ENCODE results near the gene ZNF580.

ZNF580 gene

GRCh38 chr19:55669418-55670279 is 28.8 kb downstream of the ZNF580 start:
- no peaks in the 10 kb centered on the region for H3K9me3 ChIP-seq (ENCODE audit: control insufficient read depth, low read length)
- DNase-seq (ENCODE audit: low read depth) = no peak
- H3K9ac ChIP-seq (ENCODE audit: low read length) = no peak overlapping the region
- H3K36me3 ChIP-seq (ENCODE audit: control insufficient read depth, insufficient read depth, low read length, severe bottlenecking) = peaks cover 69% of the 10 kb centered on the region
- no peaks in the 10 kb centered on the region for H3K27me3 ChIP-seq (replicated peaks; ENCODE audit: control insufficient read depth, insufficient read depth, low read length)
- peaks cover 7% of the 10 kb centered on the region for H3K4me1 ChIP-seq (ENCODE audit: control insufficient read depth, insufficient read depth, low read length)
- H3K4me3 ChIP-seq (ENCODE audit: low read length) = no peak overlapping the region

DNA sequence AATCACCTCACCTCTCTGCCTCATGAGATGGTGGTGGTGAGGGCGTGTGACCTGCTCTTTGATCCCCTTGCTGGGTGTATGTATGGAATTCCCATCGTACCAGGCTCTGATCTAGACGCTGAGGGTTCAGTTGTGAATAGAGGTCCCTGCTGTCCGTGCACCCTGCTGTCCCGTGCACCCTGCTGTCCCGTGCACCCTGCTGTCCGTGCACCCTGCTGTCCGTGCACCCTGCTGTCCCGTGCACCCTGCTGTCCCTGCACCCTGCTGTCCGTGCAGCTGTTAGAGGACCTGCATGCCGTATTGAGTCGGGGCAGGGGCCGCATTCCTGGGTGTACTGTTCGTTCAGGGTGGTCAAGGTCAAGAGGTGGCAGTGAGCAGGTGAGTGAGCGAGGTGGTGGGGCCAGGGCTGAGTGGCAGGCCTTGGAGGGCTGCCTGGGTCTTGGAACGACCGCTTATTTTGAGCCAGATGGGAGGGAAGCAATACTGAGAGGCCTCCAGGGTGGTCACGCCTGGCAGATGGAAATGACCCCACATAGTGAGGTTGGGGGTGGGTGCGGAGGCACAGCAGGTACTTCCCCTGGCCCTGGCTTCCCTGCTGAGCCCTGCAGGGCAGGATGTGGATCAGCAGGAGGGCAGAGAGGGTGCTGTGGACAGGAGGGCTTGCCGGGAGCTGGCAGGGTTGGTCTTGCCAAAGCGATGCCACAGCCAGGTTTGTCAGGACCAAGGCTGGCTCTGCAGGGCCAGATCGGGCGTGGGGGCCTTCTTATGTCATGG is 29.7 kb downstream of the ZNF580 start:
- peaks cover 62% of the 10 kb centered on the region for H3K36me3 ChIP-seq (ENCODE audit: control insufficient read depth, insufficient read depth, low read length, severe bottlenecking)
- H3K4me3 ChIP-seq (ENCODE audit: low read length) = no peak overlapping the region
- H3K27me3 ChIP-seq (replicated peaks; ENCODE audit: control insufficient read depth, insufficient read depth, low read length) = no peaks in the 10 kb centered on the region
- no peak for DNase-seq (ENCODE audit: low read depth)
- H3K9ac ChIP-seq (ENCODE audit: low read length) = no peak overlapping the region
- H3K4me1 ChIP-seq (ENCODE audit: control insufficient read depth, insufficient read depth, low read length) = peaks cover 7% of the 10 kb centered on the region
- H3K9me3 ChIP-seq (ENCODE audit: control insufficient read depth, low read length) = no peaks in the 10 kb centered on the region

GRCh38 chr19:55671054-55671378 is 30.2 kb downstream of the ZNF580 start:
- no peak overlapping the region for H3K9ac ChIP-seq (ENCODE audit: low read length)
- H3K36me3 ChIP-seq (ENCODE audit: control insufficient read depth, insufficient read depth, low read length, severe bottlenecking) = peaks cover 56% of the 10 kb centered on the region
- peaks cover 11% of the 10 kb centered on the region for H3K4me1 ChIP-seq (ENCODE audit: control insufficient read depth, insufficient read depth, low read length)
- H3K27me3 ChIP-seq (replicated peaks; ENCODE audit: control insufficient read depth, insufficient read depth, low read length) = no peaks in the 10 kb centered on the region
- H3K4me3 ChIP-seq (ENCODE audit: low read length) = no peak overlapping the region
- H3K9me3 ChIP-seq (ENCODE audit: control insufficient read depth, low read length) = no peaks in the 10 kb centered on the region
- DNase-seq (ENCODE audit: low read depth) = no peak

DNA sequence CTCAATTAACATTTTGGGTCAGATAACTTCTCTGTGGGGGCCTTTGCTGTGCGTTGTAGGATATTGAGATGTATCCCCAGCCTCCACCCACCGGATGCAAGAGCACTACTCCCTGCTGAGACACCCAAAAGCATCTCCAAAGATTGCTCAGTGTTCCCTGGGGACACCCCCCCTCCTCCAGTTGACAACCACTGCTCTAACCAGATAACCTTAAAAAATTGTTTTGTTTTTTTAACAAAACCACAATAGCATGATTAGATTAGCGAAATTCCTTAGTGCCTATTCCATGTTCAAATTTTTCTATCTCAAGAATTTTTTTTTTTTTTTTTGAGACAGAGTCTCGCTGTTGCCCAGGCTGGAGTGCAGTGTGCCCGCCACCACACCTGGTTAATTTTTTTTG is 31.6 kb downstream of the ZNF580 start:
- H3K9ac ChIP-seq (ENCODE audit: low read length) = peak overlapping the region; percentile 42
- peaks cover 42% of the 10 kb centered on the region for H3K36me3 ChIP-seq (ENCODE audit: control insufficient read depth, insufficient read depth, low read length, severe bottlenecking)
- no peak overlapping the region for H3K4me3 ChIP-seq (ENCODE audit: low read length)
- H3K27me3 ChIP-seq (replicated peaks; ENCODE audit: control insufficient read depth, insufficient read depth, low read length) = no peaks in the 10 kb centered on the region
- H3K4me1 ChIP-seq (ENCODE audit: control insufficient read depth, insufficient read depth, low read length) = peaks cover 25% of the 10 kb centered on the region
- no peaks in the 10 kb centered on the region for H3K9me3 ChIP-seq (ENCODE audit: control insufficient read depth, low read length)
- DNase-seq (ENCODE audit: low read depth) = no peak

GRCh38 chr19:55673465-55673864 is 32.7 kb downstream of the ZNF580 start:
- H3K9ac ChIP-seq (ENCODE audit: low read length) = no peak overlapping the region
- no peaks in the 10 kb centered on the region for H3K9me3 ChIP-seq (ENCODE audit: control insufficient read depth, low read length)
- peaks cover 32% of the 10 kb centered on the region for H3K4me1 ChIP-seq (ENCODE audit: control insufficient read depth, insufficient read depth, low read length)
- peaks cover 36% of the 10 kb centered on the region for H3K36me3 ChIP-seq (ENCODE audit: control insufficient read depth, insufficient read depth, low read length, severe bottlenecking)
- no peak for DNase-seq (ENCODE audit: low read depth)
- no peak overlapping the region for H3K4me3 ChIP-seq (ENCODE audit: low read length)
- no peaks in the 10 kb centered on the region for H3K27me3 ChIP-seq (replicated peaks; ENCODE audit: control insufficient read depth, insufficient read depth, low read length)

DNA sequence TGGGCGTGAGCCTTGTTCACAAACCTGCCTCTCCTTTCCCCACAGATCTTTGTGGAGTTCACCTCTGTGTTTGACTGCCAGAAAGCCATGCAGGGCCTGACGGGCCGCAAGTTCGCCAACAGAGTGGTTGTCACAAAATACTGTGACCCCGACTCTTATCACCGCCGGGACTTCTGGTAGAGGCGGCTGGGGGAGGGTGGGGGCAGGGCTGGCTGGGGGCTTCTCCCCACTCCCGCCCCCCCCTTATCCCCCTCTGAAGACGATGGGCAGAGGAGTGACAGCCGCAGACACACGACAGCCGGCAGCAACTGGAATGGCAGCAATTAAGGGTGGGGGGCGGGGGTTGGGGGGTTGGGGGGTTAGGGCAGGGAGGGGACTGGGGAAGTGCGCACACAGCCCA is 33.1 kb downstream of the ZNF580 start:
- H3K4me1 ChIP-seq (ENCODE audit: control insufficient read depth, insufficient read depth, low read length) = peaks cover 32% of the 10 kb centered on the region
- no peak for DNase-seq (ENCODE audit: low read depth)
- H3K9me3 ChIP-seq (ENCODE audit: control insufficient read depth, low read length) = no peaks in the 10 kb centered on the region
- peaks cover 36% of the 10 kb centered on the region for H3K36me3 ChIP-seq (ENCODE audit: control insufficient read depth, insufficient read depth, low read length, severe bottlenecking)
- no peak overlapping the region for H3K4me3 ChIP-seq (ENCODE audit: low read length)
- no peak overlapping the region for H3K9ac ChIP-seq (ENCODE audit: low read length)
- no peaks in the 10 kb centered on the region for H3K27me3 ChIP-seq (replicated peaks; ENCODE audit: control insufficient read depth, insufficient read depth, low read length)

- no peaks in the 10 kb centered on the region for H3K27me3 ChIP-seq (replicated peaks; ENCODE audit: control insufficient read depth, insufficient read depth, low read length)
- H3K4me1 ChIP-seq (ENCODE audit: control insufficient read depth, insufficient read depth, low read length) = peaks cover 32% of the 10 kb centered on the region
- DNase-seq (ENCODE audit: low read depth) = no peak
- no peaks in the 10 kb centered on the region for H3K9me3 ChIP-seq (ENCODE audit: control insufficient read depth, low read length)
- peak overlapping the region; percentile 99 for H3K4me3 ChIP-seq (ENCODE audit: low read length)
- peak overlapping the region; percentile 99 for H3K9ac ChIP-seq (ENCODE audit: low read length)
- H3K36me3 ChIP-seq (ENCODE audit: control insufficient read depth, insufficient read depth, low read length, severe bottlenecking) = peaks cover 36% of the 10 kb centered on the region
Observed at GRCh38 chr19:55674459-55674840, 33.6 kb downstream of the ZNF580 start.

DNA sequence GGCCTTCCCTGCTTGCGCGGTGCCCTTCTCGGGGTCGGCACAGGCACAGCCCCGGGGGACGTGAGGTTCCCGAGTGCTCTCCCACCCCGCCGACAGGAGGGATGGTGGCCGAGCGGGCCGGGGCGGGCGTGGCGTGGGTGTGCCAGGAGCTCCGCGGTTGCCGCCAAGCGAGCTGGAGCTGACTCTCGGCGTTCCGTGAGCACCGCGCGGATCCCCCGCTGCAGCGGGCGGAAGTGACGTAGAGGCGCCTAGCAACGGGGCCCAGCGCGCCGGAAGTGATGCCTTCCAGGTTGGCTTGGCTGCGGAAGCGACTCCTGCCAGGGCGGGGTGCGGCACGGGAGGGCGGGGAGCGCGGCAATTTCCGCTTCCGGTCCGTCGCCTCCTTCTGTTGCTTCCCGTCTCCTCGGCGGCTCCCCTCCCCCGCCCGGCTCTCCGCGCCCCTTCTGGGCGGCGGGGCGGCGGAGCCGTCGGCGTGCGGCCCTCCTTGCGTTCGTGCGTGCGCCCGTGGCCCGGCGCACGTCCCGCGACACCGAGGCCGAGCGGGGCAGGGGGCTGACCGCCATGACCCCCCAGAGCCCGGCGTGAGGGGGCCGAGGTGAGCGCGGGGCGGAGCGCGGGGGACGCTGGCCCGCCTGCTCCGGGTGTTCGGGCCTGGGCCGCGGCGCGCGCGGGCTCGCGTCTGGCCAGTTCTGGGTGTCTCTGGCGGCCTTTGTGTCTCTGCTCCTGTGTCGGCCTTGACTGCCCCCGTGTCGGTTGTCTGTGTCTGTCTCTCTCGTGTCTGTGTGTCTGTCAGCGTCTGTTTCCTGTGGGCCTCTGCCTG is 34.2 kb downstream of the ZNF580 start, which contains the start of gene EPN1:
Gene EPN1 (plus strand): TSS at position 386 of the 820 bp plus-strand sequence. CDS start 3,402 bp downstream, outside the sequence.
- no peaks in the 10 kb centered on the region for H3K27me3 ChIP-seq (replicated peaks; ENCODE audit: control insufficient read depth, insufficient read depth, low read length)
- no peaks in the 10 kb centered on the region for H3K9me3 ChIP-seq (ENCODE audit: control insufficient read depth, low read length)
- peaks cover 34% of the 10 kb centered on the region for H3K4me1 ChIP-seq (ENCODE audit: control insufficient read depth, insufficient read depth, low read length)
- peak within 1 kb of the TSS; percentile 99 for H3K4me3 ChIP-seq (ENCODE audit: low read length)
- H3K36me3 ChIP-seq (ENCODE audit: control insufficient read depth, insufficient read depth, low read length, severe bottlenecking) = peaks cover 33% of the 10 kb centered on the region
- peak; percentile 99 for DNase-seq (ENCODE audit: low read depth)
- H3K9ac ChIP-seq (ENCODE audit: low read length) = peak within 1 kb of the TSS; percentile 99

DNA sequence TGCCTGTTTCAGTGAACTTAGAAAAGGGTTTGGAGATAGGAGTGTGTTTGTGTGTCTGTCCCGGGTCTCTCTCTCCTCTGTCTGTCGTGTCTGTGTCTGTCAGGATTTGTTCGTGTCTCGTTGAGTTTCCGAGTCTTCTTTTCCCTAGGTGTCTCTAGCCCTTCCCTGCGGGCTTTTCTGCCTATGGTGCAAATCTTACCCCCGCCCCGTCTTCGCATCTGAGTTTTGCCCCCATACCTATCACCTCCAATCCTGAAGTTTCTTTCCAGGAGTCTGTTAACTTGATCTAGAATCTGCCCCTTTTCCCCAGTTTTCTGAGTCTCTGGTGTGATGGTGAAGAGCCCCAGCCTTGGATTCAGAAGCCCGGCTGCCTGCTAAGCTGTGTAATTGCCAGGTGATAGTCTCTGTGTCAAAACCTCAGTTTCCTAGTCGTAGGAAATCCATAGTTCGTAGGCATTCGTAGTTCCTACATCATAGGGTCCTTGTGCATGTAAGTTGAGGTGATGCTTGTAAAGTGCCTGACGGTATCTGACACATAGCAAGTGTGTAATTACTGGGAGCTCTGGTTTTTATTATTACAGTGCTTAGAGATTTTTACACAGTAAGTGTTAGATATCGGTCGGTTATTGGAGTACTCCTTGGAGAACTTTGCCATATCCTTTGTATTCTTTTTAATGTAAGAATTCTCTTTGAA is 35.0 kb downstream of the ZNF580 start:
- peak overlapping the region; percentile 99 for H3K4me3 ChIP-seq (ENCODE audit: low read length)
- peaks cover 25% of the 10 kb centered on the region for H3K36me3 ChIP-seq (ENCODE audit: control insufficient read depth, insufficient read depth, low read length, severe bottlenecking)
- DNase-seq (ENCODE audit: low read depth) = no peak
- H3K4me1 ChIP-seq (ENCODE audit: control insufficient read depth, insufficient read depth, low read length) = peaks cover 41% of the 10 kb centered on the region
- H3K9me3 ChIP-seq (ENCODE audit: control insufficient read depth, low read length) = no peaks in the 10 kb centered on the region
- no peaks in the 10 kb centered on the region for H3K27me3 ChIP-seq (replicated peaks; ENCODE audit: control insufficient read depth, insufficient read depth, low read length)
- H3K9ac ChIP-seq (ENCODE audit: low read length) = peak overlapping the region; percentile 99

GRCh38 chr19:55676383-55676782 is 35.6 kb downstream of the ZNF580 start:
- Histone ChIP-seq H3K4me3 (ENCODE audit: low read length) (peak overlapping the region; percentile 99), H3K9ac (ENCODE audit: low read length) (peak overlapping the region; percentile 99), H3K4me1 (ENCODE audit: control insufficient read depth, insufficient read depth, low read length) (peaks cover 46% of the 10 kb centered on the region), H3K9me3 (ENCODE audit: control insufficient read depth, low read length) (no peaks in the 10 kb centered on the region), H3K27me3 (replicated peaks; ENCODE audit: control insufficient read depth, insufficient read depth, low read length) (no peaks in the 10 kb centered on the region), H3K36me3 (ENCODE audit: control insufficient read depth, insufficient read depth, low read length, severe bottlenecking) (peaks cover 24% of the 10 kb centered on the region)
- peak; percentile 15 for DNase-seq (ENCODE audit: low read depth)

Data from adipocyte (in vitro differentiated cells).